H1 (cell line): ENCODE results near the gene EPSTI1. TPM values are rescaled to one million over a fixed set of nuclear protein-coding genes. Genes with fewer than 3 reads are reported as not detected.

Experiments used
- CTCF ChIA-PET: fragments of 300-600 bp; sonication (Branson Sonifier 250); formaldehyde crosslinking; loops from one replicate; lab custom pipeline; 2021; ENCODE audit not compliant: partially characterized antibody; lab: Charles Lee
- POLR2A ChIA-PET: fragments of 300-600 bp; sonication (Branson Sonifier 250); formaldehyde crosslinking; loops from one replicate; lab custom pipeline; 2021; ENCODE audit warnings: inconsistent platforms; ENCODE audit not compliant: partially characterized antibody; lab: Charles Lee
- DNase-seq, 2 experiments: peaks; one replicate each; pipeline versions ENCODE4 v3.0.0 to v3.0.0-alpha.2; 2010 to 2022; ENCODE audit warnings: low spot score in 2 of 2, low read depth in 1 of 2, mixed read lengths in 1 of 2
- FAIRE-seq: peaks from 2 replicates; lab custom pipeline; 2011; peaks lifted over from hg19 to GRCh38; lab: Jason Lieb, UNC
- H2AFZ ChIP-seq: 2 replicates; pipeline ENCODE4 v1.8.1; 2012; ENCODE audit warnings: low read length, inconsistent platforms
- H2AK5ac ChIP-seq: 2 replicates; pipeline ENCODE4 v1.6.1; 2013; ENCODE audit warnings: low read depth, low read length
- H2BK120ac ChIP-seq: replicated peaks from 2 replicates; pipeline ENCODE3; 2013; ENCODE audit warnings: low read depth, low read length, inconsistent platforms
- H2BK12ac ChIP-seq: 2 replicates; pipeline ENCODE4 v1.6.1; 2013; ENCODE audit warnings: low read depth, low read length
- H2BK15ac ChIP-seq: 2 replicates; pipeline ENCODE4 v1.6.1; 2013; ENCODE audit warnings: low read length
- H2BK20ac ChIP-seq: 2 replicates; pipeline ENCODE4 v1.6.1; 2013; ENCODE audit warnings: low read length
- H2BK5ac ChIP-seq: 2 replicates; pipeline ENCODE4 v1.6.1; 2013; ENCODE audit warnings: low read depth, low read length
- H3K14ac ChIP-seq: 2 replicates; pipeline ENCODE4 v1.6.1; 2013; ENCODE audit warnings: inconsistent platforms; ENCODE audit not compliant: insufficient read length
- H3K18ac ChIP-seq: 2 replicates; pipeline ENCODE4 v1.6.1; 2013; ENCODE audit warnings: low read length; ENCODE audit errors: extremely low read depth
- H3K23ac ChIP-seq: 2 replicates; pipeline ENCODE4 v1.6.1; 2013; ENCODE audit warnings: inconsistent platforms; ENCODE audit not compliant: insufficient read length
- H3K23me2 ChIP-seq: 2 replicates; pipeline ENCODE4 v1.6.1; 2013; ENCODE audit warnings: low read depth, low read length
- H3K27ac ChIP-seq: 2 replicates; pipeline ENCODE4 v1.6.1; 2011; ENCODE audit warnings: low read depth, low read length, inconsistent platforms
- H3K27me3 ChIP-seq, 4 experiments: replicated peaks in 1 of 4; 1 replicate in 1 of 4; 2 replicates in 3 of 4; pipeline versions ENCODE4 v1.6.1 to v1.8.1; 2011 to 2013; ENCODE audit warnings: low read length in 3 of 4, mild to moderate bottlenecking in 3 of 4, inconsistent platforms in 2 of 4, mixed read lengths in 2 of 4, moderate library complexity in 1 of 4; ENCODE audit not compliant: control insufficient read depth in 3 of 4, insufficient read depth in 3 of 4; ENCODE audit errors: extremely low read depth in 1 of 4
- H3K36me3 ChIP-seq, 4 experiments: 2 replicates each; pipeline versions ENCODE4 v1.6.1 to v1.8.1; 2011 to 2013; ENCODE audit warnings: mild to moderate bottlenecking in 4 of 4, low read length in 3 of 4, moderate library complexity in 2 of 4, control low read depth in 1 of 4, inconsistent platforms in 1 of 4; ENCODE audit not compliant: insufficient read depth in 4 of 4, control insufficient read depth in 2 of 4
- H3K4ac ChIP-seq: replicated peaks from 2 replicates; pipeline ENCODE3; 2013; ENCODE audit warnings: low read length, low read depth, mixed read lengths, inconsistent platforms; ENCODE audit not compliant: insufficient read length
- H3K4me1 ChIP-seq, 4 experiments: replicated peaks in 1 of 4; 1 replicate in 1 of 4; 2 replicates in 3 of 4; pipeline versions ENCODE4 v1.6.1 to v1.8.1; 2011 to 2013; ENCODE audit warnings: low read length in 3 of 4, inconsistent platforms in 2 of 4, mixed read lengths in 1 of 4; ENCODE audit not compliant: insufficient read depth in 4 of 4, control insufficient read depth in 3 of 4
- H3K4me2 ChIP-seq, 2 experiments: 2 replicates each; pipeline versions ENCODE4 v1.6.1 to v1.8.1; 2011 to 2013; ENCODE audit warnings: low read depth in 2 of 2, low read length in 2 of 2, control low read depth in 1 of 2, inconsistent platforms in 1 of 2, mild to moderate bottlenecking in 1 of 2; ENCODE audit not compliant: insufficient read depth in 1 of 2
- H3K4me3 ChIP-seq, 4 experiments: fragments of 200-600, 300-600 bp in 1 of 4; sonication (generic), shearing (Covaris generic), sonication (Bioruptor Twin) in 1 of 4; 2 replicates each; pipeline versions ENCODE4 v1.5.1 to v1.8.1; 2011 to 2016; ENCODE audit warnings: low read length in 4 of 4, low read depth in 3 of 4, control low read depth in 2 of 4, inconsistent platforms in 2 of 4, mild to moderate bottlenecking in 2 of 4, mixed read lengths in 1 of 4, moderate library complexity in 1 of 4; ENCODE audit not compliant: insufficient read depth in 2 of 4; ENCODE audit errors: extremely low read depth in 1 of 4
- H3K56ac ChIP-seq: replicated peaks from 2 replicates; pipeline ENCODE3; 2013; ENCODE audit warnings: low read depth, mild to moderate bottlenecking, mixed read lengths, low read length, inconsistent platforms; ENCODE audit not compliant: insufficient read length
- H3K79me1 ChIP-seq: 2 replicates; pipeline ENCODE4 v1.6.1; 2013; ENCODE audit warnings: low read depth, low read length, control low read depth
- H3K79me2 ChIP-seq, 2 experiments: 2 replicates each; pipeline versions ENCODE4 v1.6.1 to v1.8.1; 2012 to 2013; ENCODE audit warnings: low read length in 2 of 2, mild to moderate bottlenecking in 2 of 2, inconsistent platforms in 1 of 2; ENCODE audit not compliant: insufficient read depth in 2 of 2, control insufficient read depth in 1 of 2
- H3K9ac ChIP-seq, 4 experiments: replicated peaks in 1 of 4; 1 replicate in 1 of 4; 2 replicates in 3 of 4; pipeline versions ENCODE4 v1.6.1 to v1.8.1; 2011 to 2013; ENCODE audit warnings: low read depth in 3 of 4, low read length in 3 of 4, control low read depth in 2 of 4, mild to moderate bottlenecking in 2 of 4, moderate library complexity in 2 of 4, inconsistent platforms in 1 of 4; ENCODE audit errors: extremely low read depth in 1 of 4
- H3K9me3 ChIP-seq, 2 experiments: 2 replicates each; pipeline versions ENCODE4 v1.6.1 to v1.8.1; 2012 to 2013; ENCODE audit warnings: mild to moderate bottlenecking in 2 of 2, moderate library complexity in 2 of 2, control low read depth in 1 of 2, inconsistent platforms in 1 of 2, low read depth in 1 of 2, low read length in 1 of 2, mixed read lengths in 1 of 2; ENCODE audit not compliant: insufficient read depth in 2 of 2
- H4K20me1 ChIP-seq, 2 experiments: replicated peaks in 1 of 2; 2 replicates each; pipeline versions ENCODE3 to v1.8.1; 2011 to 2013; ENCODE audit warnings: inconsistent platforms in 2 of 2, low read length in 2 of 2, mild to moderate bottlenecking in 1 of 2; ENCODE audit not compliant: insufficient read depth in 2 of 2, control insufficient read depth in 1 of 2
- H4K5ac ChIP-seq: 2 replicates; pipeline ENCODE4 v1.6.1; 2013; ENCODE audit warnings: low read length, low read depth, mixed read lengths, inconsistent platforms; ENCODE audit not compliant: insufficient read length
- H4K8ac ChIP-seq: 2 replicates; pipeline ENCODE4 v1.8.0; 2013; ENCODE audit warnings: mild to moderate bottlenecking, moderate library complexity, low read length, inconsistent platforms; ENCODE audit not compliant: insufficient read depth; ENCODE audit errors: extremely low read depth
- H4K91ac ChIP-seq: replicated peaks from 2 replicates; pipeline ENCODE3; 2013; ENCODE audit warnings: low read length, mixed read lengths, inconsistent platforms; ENCODE audit not compliant: insufficient read length
- CHD1 ChIP-seq: IDR thresholded peaks from 2 replicates; pipeline ENCODE4 v1.6.1; 2012; ENCODE audit warnings: low read depth, low read length, improper control_type of control experiment
- CREB1 ChIP-seq: IDR thresholded peaks from 2 replicates; pipeline ENCODE4 v1.6.1; 2012; ENCODE audit warnings: inconsistent platforms
- EZH2 ChIP-seq: fragments of 200-600 bp; sonication (generic); IDR thresholded peaks from 2 replicates; pipeline ENCODE4 v1.7.1; 2012; ENCODE audit warnings: low read depth, mild to moderate bottlenecking, moderate library complexity, low read length, inconsistent platforms; ENCODE audit not compliant: severe bottlenecking
- GTF2F1 ChIP-seq: IDR thresholded peaks from 2 replicates; pipeline ENCODE4 v1.6.1; 2012; ENCODE audit warnings: low read depth, low read length, improper control_type of control experiment, borderline replicate concordance
- MAFK ChIP-seq: IDR thresholded peaks from 2 replicates; pipeline ENCODE4 v1.6.1; 2012; ENCODE audit warnings: low read depth, mild to moderate bottlenecking, improper control_type of control experiment, low read length
- POLR2A ChIP-seq, 2 experiments: IDR thresholded peaks; 1 replicate in 1 of 2; 2 replicates in 1 of 2; pipeline ENCODE4 v1.6.1; 2011; ENCODE audit warnings: low read depth in 2 of 2, low read length in 2 of 2, mild to moderate bottlenecking in 2 of 2; ENCODE audit errors: control extremely low read depth in 1 of 2
- POLR2AphosphoS5 ChIP-seq: IDR thresholded peaks from 2 replicates; pipeline ENCODE4 v1.6.1; 2011; ENCODE audit warnings: low read depth, low read length
- POU5F1 ChIP-seq: IDR thresholded peaks from 2 replicates; pipeline ENCODE4 v1.6.1; 2011; ENCODE audit warnings: low read depth, mild to moderate bottlenecking, low read length, moderate library complexity
- SAP30 ChIP-seq: fragments of 300-600 bp; sonication (generic); IDR thresholded peaks from 2 replicates; pipeline ENCODE4 v1.7.1; 2012; ENCODE audit warnings: low read length, moderate library complexity, mild to moderate bottlenecking, inconsistent platforms; ENCODE audit not compliant: insufficient read depth, insufficient replicate concordance
- SIX5 ChIP-seq: IDR thresholded peaks from 2 replicates; pipeline ENCODE4 v1.6.1; 2011; ENCODE audit warnings: mild to moderate bottlenecking, low read depth, low read length
- SRF ChIP-seq: IDR thresholded peaks from 2 replicates; pipeline ENCODE4 v1.6.1; 2011; ENCODE audit warnings: mild to moderate bottlenecking, low read depth, low read length, moderate library complexity
- TAF1 ChIP-seq: IDR thresholded peaks from 2 replicates; pipeline ENCODE4 v1.6.1; 2011; ENCODE audit warnings: mild to moderate bottlenecking, low read depth, low read length
- TAF7 ChIP-seq: optimal IDR thresholded peaks from 2 replicates; pipeline ENCODE3; 2011; ENCODE audit warnings: low read depth, mild to moderate bottlenecking, inconsistent platforms, low read length, moderate library complexity, borderline replicate concordance
- TEAD4 ChIP-seq: IDR thresholded peaks from 2 replicates; pipeline ENCODE4 v1.6.1; 2012; ENCODE audit warnings: low read depth, low read length, inconsistent platforms, mixed read lengths
- WGBS, 2 experiments: shearing (Covaris generic) in 1 of 2; methylation state at CpG; one replicate each; pipeline versions ENCODE4 v1.1.6 to v1.1.7; 2013 to 2015; ENCODE audit warnings: low lambda C conversion rate in 2 of 2, mixed read lengths in 2 of 2, inconsistent platforms in 1 of 2, low coverage in 1 of 2, missing lambda C conversion rate in 1 of 2; ENCODE audit not compliant: insufficient replicate concordance in 2 of 2, insufficient coverage in 1 of 2, insufficient read length in 1 of 2; ENCODE audit errors: extremely low coverage in 1 of 2, missing lambda C conversion rate in 1 of 2; 5-methylcytosine and 5-hydroxymethylcytosine counted together
- polyA plus RNA-seq, 7 experiments: library from polyadenylated mRNA; depleted of rRNA in 3 of 7; stranded (reverse) in 5 of 7; unstranded in 2 of 7; fragments of >200 nt in 5 of 7; fragments of 200-250 nt in 2 of 7; gene quantifications; 1 replicate in 5 of 7; 2 replicates in 1 of 7; 4 replicates in 1 of 7; pipeline versions ENCODE4 v1.2.1 to v1.2.3, GENCODE V29; 2011 to 2013; ENCODE audit warnings: missing spikeins in 2 of 7, mixed read lengths in 2 of 7
- total RNA-seq: library from RNA; stranded (reverse); fragmentation: NEBNext Ultra II Directional; extraction: Animal tissue kit (Norgen Biotek cat#: 25700); gene quantifications from 2 replicates; pipeline ENCODE4 v1.2.1, GENCODE V29; 2021
- TF ChIP-seq, protein P1 (sequence below): IDR thresholded peaks from 2 replicates; pipeline ENCODE4 v1.6.1; 2011; ENCODE audit warnings: low read length, improper control_type of control experiment

Gene EPSTI1
- total and polyA plus RNA-seq, 2 of the 8 experiments (the other 6 are each of a cell fraction or from before 2014, with no cell fraction given) = 0.23 to 0.37 TPM

DNA sequence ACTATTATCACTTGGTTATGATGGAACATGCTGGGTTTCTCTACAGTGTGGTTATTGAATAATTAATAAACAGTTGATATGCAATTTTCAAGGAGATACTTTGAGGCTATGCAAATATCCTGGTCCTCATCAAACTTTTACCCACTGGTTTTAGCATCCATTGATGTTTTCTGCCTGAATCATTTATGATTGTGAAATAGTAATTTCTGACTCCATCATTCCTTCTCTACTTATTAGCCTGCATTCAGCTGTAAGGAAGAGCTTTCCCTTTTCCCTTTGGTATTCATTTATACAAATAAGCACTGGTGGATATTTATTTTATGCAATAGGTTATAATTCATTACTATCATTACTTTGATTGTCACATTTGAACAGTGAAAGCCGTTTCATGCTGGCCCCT is 17.5 kb upstream of the EPSTI1 start:
- Histone ChIP-seq H2BK5ac (no peak overlapping the region), H2BK20ac (no peak overlapping the region), H3K79me1 (no peaks in the 10 kb centered on the region), H3K9ac (no peak overlapping the region), H3K4ac (no peak overlapping the region), H3K23me2 (no peaks in the 10 kb centered on the region), H3K79me2 (no peaks in the 10 kb centered on the region), H3K9me3 (no peaks in the 10 kb centered on the region), H3K56ac (no peak overlapping the region), H2BK15ac (no peak overlapping the region), H4K20me1 (no peaks in the 10 kb centered on the region), H2BK120ac (no peak overlapping the region), H3K4me3 (no peak overlapping the region), H3K18ac (no peak overlapping the region), H3K27me3 (no peaks in the 10 kb centered on the region), H2AK5ac (no peak overlapping the region), H4K8ac (no peak overlapping the region), H4K91ac (no peak overlapping the region), H4K5ac (no peak overlapping the region), H3K23ac (no peak overlapping the region), H3K14ac (no peak overlapping the region), H2BK12ac (no peak overlapping the region), H3K4me1 (peaks cover 0 to 4% (median 0%) of the 10 kb centered on the region in 4 experiments; a peak in 2 of 7 replicates), H2AFZ (no peak overlapping the region), H3K27ac (no peak overlapping the region), H3K4me2 (no peak overlapping the region), H3K36me3 (no peaks in the 10 kb centered on the region)
- 83% methylated on average over 1 of the region's 1 CpG; no CpG with 5 or more reads in 1 of the 2 experiments for WGBS, 2 experiments
- CTCF ChIA-PET = no interaction called here
- FAIRE-seq = no peak
- no peak for DNase-seq
- POLR2A ChIA-PET = no interaction called here
- no peak for TF ChIP-seq POLR2AphosphoS5
- no peak for TF ChIP-seq TEAD4
- TF ChIP-seq SRF = no peak
- no peak for TF ChIP-seq GTF2F1
- TF ChIP-seq MAFK = no peak
- no peak for TF ChIP-seq TAF1
- TF ChIP-seq EZH2 = no peak
- TF ChIP-seq POLR2A (IDR thresholded peaks at IDR 0.05; ENCODE audit: control extremely low read depth in 1 of 2, low read depth in 2 of 2, low read length in 2 of 2) = no peak
- no peak for TF ChIP-seq SIX5
- TF ChIP-seq CREB1 = no peak
- no peak for TF ChIP-seq CHD1
- TF ChIP-seq POU5F1 = no peak
- TF ChIP-seq SAP30 = no peak
- TF ChIP-seq, protein P1, sequence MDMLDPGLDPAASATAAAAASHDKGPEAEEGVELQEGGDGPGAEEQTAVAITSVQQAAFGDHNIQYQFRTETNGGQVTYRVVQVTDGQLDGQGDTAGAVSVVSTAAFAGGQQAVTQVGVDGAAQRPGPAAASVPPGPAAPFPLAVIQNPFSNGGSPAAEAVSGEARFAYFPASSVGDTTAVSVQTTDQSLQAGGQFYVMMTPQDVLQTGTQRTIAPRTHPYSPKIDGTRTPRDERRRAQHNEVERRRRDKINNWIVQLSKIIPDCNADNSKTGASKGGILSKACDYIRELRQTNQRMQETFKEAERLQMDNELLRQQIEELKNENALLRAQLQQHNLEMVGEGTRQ = no peak
- TF ChIP-seq TAF7 = no peak
